NCI-H82 (cell line): Measurements from ENCODE around the gene QSOX2.
A peak's percentile ranks its signal among the peaks of the same experiment; 100 is the strongest.

Source experiments
- DNase-seq: peaks from one replicate; lab custom pipeline; 2025; lab: John Stamatoyannopoulos, UW

QSOX2 gene, protein sequence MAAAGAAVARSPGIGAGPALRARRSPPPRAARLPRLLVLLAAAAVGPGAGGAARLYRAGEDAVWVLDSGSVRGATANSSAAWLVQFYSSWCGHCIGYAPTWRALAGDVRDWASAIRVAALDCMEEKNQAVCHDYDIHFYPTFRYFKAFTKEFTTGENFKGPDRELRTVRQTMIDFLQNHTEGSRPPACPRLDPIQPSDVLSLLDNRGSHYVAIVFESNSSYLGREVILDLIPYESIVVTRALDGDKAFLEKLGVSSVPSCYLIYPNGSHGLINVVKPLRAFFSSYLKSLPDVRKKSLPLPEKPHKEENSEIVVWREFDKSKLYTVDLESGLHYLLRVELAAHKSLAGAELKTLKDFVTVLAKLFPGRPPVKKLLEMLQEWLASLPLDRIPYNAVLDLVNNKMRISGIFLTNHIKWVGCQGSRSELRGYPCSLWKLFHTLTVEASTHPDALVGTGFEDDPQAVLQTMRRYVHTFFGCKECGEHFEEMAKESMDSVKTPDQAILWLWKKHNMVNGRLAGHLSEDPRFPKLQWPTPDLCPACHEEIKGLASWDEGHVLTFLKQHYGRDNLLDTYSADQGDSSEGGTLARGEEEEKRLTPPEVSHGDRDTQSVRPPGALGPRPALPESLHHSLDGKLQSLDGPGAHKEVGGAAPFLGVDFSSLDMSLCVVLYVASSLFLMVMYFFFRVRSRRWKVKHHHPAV

DNA sequence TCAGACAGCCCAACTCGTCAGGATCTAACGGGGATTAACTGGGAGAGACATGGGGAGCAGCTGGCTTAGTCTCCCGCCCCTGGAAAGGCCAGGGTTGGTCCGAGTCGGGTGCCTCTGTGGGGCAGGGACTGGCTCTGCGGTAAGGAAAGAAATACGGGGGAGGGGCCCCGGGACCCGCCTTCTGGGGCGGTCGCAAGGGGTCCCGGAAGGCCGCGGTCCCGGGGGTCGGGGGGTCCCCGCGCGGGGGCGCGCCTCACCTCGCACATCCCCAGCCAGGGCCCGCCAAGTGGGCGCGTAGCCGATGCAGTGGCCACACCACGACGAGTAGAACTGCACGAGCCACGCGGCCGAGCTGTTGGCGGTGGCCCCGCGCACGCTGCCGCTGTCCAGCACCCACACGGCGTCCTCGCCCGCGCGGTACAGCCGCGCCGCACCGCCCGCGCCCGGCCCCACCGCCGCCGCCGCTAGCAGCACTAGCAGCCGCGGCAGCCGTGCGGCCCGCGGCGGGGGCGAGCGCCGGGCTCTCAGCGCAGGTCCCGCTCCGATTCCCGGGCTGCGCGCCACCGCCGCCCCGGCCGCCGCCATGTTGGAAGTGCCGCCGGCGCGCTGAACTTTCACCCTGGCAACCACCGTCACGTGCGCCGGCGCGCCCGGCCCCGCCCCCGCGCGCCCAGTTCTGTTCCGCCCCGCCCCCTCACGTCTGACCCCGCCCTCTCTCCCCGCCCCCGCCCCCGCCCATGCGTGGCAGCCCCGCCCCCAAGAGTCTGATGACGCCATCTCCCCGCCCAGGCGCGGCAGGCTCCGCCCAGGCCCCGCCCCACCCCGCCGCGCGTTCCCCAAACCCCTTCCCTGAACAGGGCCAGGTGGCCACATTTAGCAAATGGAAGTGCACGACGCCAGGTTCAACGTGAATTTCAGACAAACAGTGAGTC lies at the start of gene QSOX2:
QSOX2 (minus strand) TSS at position 594 of the 932 bp plus-strand sequence; CDS start at position 585, 9 bp downstream.
- peak; percentile 84 for DNase-seq

- no peak for DNase-seq
Observed at GRCh38 chr9:136295055-136295454, 49.4 kb upstream of the QSOX2 start.

- no peak for DNase-seq
Observed at GRCh38 chr9:136294437-136294836, 48.8 kb upstream of the QSOX2 start.

DNA sequence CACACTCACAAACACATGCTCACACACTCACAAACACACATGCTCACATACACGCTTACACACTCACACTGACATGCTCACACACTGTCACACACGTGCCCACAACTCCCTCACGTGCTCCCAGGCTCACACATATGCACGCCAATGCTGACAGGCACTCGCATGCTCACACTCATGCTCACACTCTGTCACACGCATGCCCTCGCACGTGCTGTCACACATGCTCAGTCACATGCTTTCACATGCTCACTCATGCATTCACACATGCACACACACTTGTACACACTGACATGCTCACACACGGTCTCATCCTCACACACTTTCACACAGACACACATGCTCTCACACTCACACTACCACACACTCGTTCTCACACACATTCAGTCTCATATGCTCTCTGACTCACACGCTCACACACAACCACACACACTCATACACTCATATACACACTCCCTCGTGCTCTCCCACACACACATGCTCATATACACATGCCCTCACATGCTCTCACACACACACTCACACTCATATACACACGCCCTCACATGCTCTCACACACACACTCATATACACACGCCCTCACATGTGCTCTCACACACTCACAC lies 48.0 kb upstream of the QSOX2 start:
- no peak for DNase-seq

GRCh38 chr9:136292591-136293448 lies 47.2 kb upstream of the QSOX2 start:
- peak; percentile 18 for DNase-seq

- DNase-seq: no peak
Observed at GRCh38 chr9:136292026-136292538, 46.5 kb upstream of the QSOX2 start.

DNA sequence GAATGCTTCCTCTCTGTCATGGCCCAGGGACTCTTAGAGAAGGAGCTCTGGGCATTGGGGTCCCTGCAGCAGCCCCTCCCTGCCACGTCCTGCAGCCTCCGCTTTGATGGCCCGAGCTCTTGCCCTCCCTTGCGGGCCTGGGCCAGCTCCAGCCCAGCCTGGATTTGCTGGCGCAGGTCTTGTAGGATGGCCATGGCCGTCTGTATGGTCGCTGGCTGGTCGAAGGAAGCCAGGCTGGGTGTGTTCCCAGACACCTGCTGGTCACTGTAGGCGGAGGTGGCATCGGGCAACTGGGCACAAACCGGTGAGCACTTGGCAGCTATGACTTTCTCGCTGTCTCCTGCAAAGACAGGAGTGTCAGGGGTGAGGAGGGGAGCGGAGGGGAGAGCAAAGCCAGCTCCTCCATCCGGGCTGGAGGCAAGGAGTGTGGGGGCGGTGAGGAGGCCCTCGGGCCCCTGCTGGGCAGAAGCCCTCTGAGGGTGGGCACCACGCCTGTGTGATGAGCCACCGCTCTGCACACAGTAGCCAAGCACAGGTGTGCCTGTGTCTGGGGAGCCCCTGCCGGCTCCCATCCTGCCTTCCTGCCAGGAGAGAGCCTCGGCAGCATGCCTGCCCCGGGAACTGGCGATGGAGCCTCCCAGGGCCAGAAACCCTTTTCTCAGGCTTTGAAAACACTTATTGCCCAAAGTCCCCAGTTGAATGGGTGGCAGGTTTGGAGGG lies 45.9 kb upstream of the QSOX2 start:
- DNase-seq: no peak

GRCh38 chr9:136290508-136291000 lies 44.9 kb upstream of the QSOX2 start:
- no peak for DNase-seq

DNA sequence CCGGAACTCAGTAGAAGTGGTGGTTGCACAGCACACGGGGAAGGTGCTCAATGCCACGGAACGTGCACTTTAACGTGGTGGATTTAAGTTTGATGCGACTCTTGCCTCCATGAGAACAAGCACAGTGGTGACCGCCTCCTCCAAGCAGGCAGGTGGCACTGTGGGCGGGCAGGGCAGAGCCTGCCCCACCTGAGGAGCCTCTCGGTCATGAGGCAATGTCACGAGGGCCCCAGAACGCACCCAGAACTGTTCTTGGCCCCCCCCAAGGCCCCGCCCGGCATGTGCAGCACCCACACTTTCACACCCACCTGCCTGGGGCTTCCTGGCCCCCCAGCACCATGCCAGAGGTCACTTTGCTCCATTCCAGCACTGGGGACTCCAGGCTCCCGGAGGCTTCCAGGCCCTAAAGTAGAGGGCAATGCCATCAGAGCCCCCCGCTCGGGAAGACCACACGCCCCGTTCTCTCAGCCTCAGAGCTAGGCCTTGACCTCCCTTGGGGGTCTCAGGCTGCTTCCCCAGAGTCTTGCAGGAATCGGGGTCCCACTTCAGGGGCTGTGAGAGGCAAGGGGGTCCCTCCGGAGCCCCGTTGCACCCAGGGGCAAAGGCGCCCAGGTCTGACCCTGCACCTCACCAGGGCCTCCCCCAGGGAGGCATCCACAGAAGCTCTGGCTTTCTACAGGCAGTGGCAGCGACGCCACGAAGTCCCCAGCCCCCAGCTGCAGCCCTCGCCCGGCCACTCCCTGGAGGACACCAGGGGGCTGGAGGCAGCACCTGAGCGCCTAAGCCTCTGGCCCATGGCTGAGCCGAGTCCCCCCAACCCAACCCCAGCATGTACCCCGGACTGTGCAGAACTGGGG lies 44.3 kb upstream of the QSOX2 start:
- no peak for DNase-seq

- DNase-seq: no peak
Observed at GRCh38 chr9:136287960-136288753, 42.5 kb upstream of the QSOX2 start.

- DNase-seq: no peak
Observed at GRCh38 chr9:136286987-136287379, 41.4 kb upstream of the QSOX2 start.

- no peak for DNase-seq
Observed at GRCh38 chr9:136286359-136286986, 40.9 kb upstream of the QSOX2 start.

DNA sequence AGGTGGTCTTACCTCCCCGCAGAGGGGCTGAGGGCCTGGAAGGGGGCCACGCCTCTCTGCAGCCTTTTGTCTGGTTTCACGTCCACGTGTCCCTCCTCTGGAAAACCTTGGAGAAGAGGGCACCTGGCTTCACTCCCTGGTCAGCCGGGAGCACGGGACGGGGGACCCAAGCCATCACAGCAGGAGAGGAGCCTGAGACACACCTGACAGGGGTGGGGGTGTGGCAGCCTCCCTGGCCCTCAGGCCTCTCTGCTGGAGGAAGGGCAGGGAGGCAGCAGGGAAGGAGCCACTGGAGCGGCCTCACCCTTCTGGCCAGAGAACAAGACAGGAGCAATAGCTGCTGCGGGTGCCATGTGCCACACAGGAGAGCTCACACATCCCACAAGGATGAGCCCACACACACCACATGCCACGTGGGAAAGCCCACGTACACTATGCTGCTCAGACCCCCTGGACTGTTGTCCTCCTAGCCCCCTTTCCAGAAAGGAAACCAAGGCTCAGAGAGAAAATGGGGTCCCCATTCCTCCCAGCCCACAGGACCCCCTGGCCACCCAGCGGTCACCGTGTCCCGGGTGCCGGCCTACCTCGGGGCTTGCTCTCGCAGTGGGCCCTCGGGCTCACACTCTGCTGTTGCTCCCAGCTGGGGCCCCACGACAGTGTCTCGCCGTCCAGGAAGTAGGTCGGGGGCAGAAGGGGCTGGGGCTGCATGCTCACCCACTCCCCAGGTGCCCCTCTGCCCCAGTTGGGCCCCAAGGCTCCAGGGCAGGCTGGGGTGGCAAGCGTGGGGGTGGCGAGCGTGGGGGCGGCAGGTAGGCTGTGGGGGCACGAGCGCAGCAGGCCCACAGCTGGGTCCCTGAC lies 40.1 kb upstream of the QSOX2 start:
- DNase-seq: no peak

DNA sequence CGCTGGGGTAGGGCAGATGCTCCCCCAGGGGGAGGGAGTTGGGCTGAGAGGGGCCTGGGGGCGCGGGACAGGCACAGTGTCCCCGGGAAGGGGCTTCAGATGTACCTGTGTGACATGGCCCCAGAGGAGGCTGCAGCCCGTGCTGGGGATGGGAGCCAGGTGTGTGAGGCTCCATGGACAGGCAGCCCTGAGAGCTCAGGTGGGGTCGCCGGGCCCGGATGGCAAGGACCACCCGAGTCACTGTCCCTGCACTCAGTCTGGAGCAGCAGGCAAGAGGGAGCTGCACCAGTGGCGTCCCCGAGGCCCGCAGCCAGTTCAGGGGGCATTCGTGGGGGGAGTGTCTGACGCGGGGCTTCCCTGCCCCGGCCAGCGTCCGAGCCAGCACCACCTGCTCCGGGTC lies 39.3 kb upstream of the QSOX2 start:
- DNase-seq: no peak

DNA sequence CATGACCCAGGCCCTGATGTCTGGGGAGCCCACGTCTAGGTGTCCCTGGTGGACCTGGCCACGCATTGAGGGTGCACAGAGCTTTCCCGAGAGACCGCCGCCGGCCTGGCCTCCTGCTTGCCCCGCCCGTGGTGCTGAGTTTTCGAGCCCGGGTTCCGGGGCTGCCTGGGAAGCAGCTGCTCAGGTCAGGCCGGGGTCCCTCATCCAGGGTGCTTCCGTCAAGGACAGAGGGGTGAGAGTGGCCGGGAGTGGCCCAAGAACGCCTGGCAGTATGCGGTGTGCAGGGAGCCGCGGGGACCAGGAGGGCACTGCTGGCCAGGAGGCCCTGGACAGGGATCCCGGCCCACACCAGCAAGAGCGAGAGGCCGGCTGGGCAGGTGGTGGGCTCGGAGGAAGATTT lies 38.7 kb upstream of the QSOX2 start:
- DNase-seq: no peak
